ENCODE measurements around the gene DNAJC3. TPM values are rescaled to one million over a fixed set of nuclear protein-coding genes. Genes with fewer than 3 reads are reported as not detected.

The DNAJC3 gene
- total and polyA plus RNA-seq, 2 of the 13 experiments (the other 11 are each of a cell fraction or from before 2014, with no cell fraction given) = 10.4 to 48.2 TPM

GRCh38 chr13:95842898-95843297, 166.0 kb downstream of the DNAJC3 start:
- intact Hi-C loops (cut with micrococcal nuclease; ENCODE audit: unreplicated experiment) = no loop called here
- ATAC-seq = no peak

More at GRCh38 chr13:95842898-95843297, 166.0 kb downstream of the DNAJC3 start:
- Histone ChIP-seq H3K9ac (ENCODE audit: insufficient read depth, low read depth, low read length) (no peak overlapping the region), H3K79me2 (ENCODE audit: insufficient read depth, low read length) (no peaks in the 10 kb centered on the region), H4K20me1 (ENCODE audit: insufficient read depth, low read length) (no peaks in the 10 kb centered on the region), H3K36me3 (replicated peaks in 1 of 2; ENCODE audit: control insufficient read depth in 1 of 2, insufficient read depth in 2 of 2, low read length in 2 of 2) (no peaks in the 10 kb centered on the region), H2AFZ (ENCODE audit: low read length) (no peak overlapping the region), H3K4me2 (ENCODE audit: low read depth, low read length) (no peak overlapping the region), H3K27me3 (ENCODE audit: control insufficient read depth in 1 of 2, insufficient read depth in 2 of 2, low read length in 2 of 2) (no peaks in the 10 kb centered on the region), H3K4me3 (replicated peaks in 1 of 3; ENCODE audit: insufficient read depth in 1 of 3, low read depth in 2 of 3, low read length in 3 of 3) (no peak overlapping the region), H3K9me3 (ENCODE audit: low read length) (peaks cover 18% of the 10 kb centered on the region), H3K27ac (ENCODE audit: extremely low read length, insufficient read depth, low read length) (no peak overlapping the region), H3K4me1 (ENCODE audit: insufficient read depth, low read length) (no peaks in the 10 kb centered on the region)
- CTCF ChIA-PET (ENCODE audit: low intra/inter-chr PET ratio, low total read pairs) = no interaction called here
- FAIRE-seq (no peak), DNase-seq (ENCODE audit: low spot score) (no peak)
- no TSS peak for BruUV-seq (replicated peaks)
- no peak for TF ChIP-seq TFAP4 (IDR thresholded peaks at IDR 0.05; ENCODE audit: borderline replicate concordance, low read depth)
- no peak for TF ChIP-seq HOXA9 (CRISPR knock-in tag; IDR thresholded peaks at IDR 0.05; ENCODE audit: borderline replicate concordance)
- TF ChIP-seq HDAC6 (IDR thresholded peaks at IDR 0.05; ENCODE audit: low read depth, low read length) = no peak
- 88% methylated on average over 2 of the region's 2 CpGs for WGBS (ENCODE audit: low lambda C conversion rate)
- in situ Hi-C loops (cut with HindIII; ENCODE audit: extremely low pct_ligation_motif_present, low pct_unique_long_range_greater_than_20kb) = no loop called here
- POLR2A ChIA-PET = no interaction called here

Small RNA genes within 50 kb of the gene (small RNA-seq; reads per million reads assigned to genes)
- 0 reads per million in 3 experiments for gene HMGN1P24 (ENCODE audit: insufficient read depth in 2 of 3, insufficient read length in 3 of 3, low read depth in 2 of 3, low replicate concordance in 1 of 3)

Other genes starting within 250 kb of the DNAJC3 start
- gene CLDN10, start 124.4 kb upstream of the DNAJC3 start, total RNA-seq (2016; rRNA removed; fragmentation: Illumina TruSeq; extraction: Trizol) = not detected in 2 replicates
- not detected in 2 replicates for gene CLDN10, start 124.4 kb upstream of the DNAJC3 start, polyA plus RNA-seq (2011; rRNA removed)
- 36.7 and 36.9 TPM in 2 replicates for gene DZIP1, start 32.4 kb upstream of the DNAJC3 start, total RNA-seq (2016; rRNA removed; fragmentation: Illumina TruSeq; extraction: Trizol)
- 10.8 and 11.0 TPM in 2 replicates for gene DZIP1, start 32.4 kb upstream of the DNAJC3 start, polyA plus RNA-seq (2011; rRNA removed)